ENCODE results near the gene TNIP3. TPM values are rescaled to one million over a fixed set of nuclear protein-coding genes. Genes with fewer than 3 reads are reported as not detected.

TNIP3 gene
- total and polyA plus RNA-seq, 4 donors: 1.6 to 59.2 (median 7.2) TPM

- Histone ChIP-seq H3K9ac (ENCODE audit: insufficient read depth in 1 of 2, low read length in 2 of 2) (no peak overlapping the region), H3K36me3 (ENCODE audit: control insufficient read depth in 4 of 4, insufficient read depth in 4 of 4, low read length in 4 of 4) (no peaks in the 10 kb centered on the region), H3K27ac (ENCODE audit: low read depth in 1 of 2, low read length in 1 of 2) (no peak overlapping the region), H3K9me3 (ENCODE audit: control insufficient read depth in 4 of 4, insufficient read depth in 3 of 4, low read length in 3 of 4) (no peaks in the 10 kb centered on the region), H3K4me1 (ENCODE audit: control insufficient read depth in 5 of 5, insufficient read depth in 5 of 5, low read length in 5 of 5) (peaks cover 0 to 15% (median 1%) of the 10 kb centered on the region in 5 donors), H3K4me3 (no peak overlapping the region), H3K27me3 (ENCODE audit: control insufficient read depth in 3 of 3, insufficient read depth in 3 of 3, low read length in 2 of 3) (no peaks in the 10 kb centered on the region)
- ATAC-seq (ENCODE audit: insufficient read depth, low FRiP score) (no peak), DNase-seq (no peak)
- TF ChIP-seq CTCF (IDR thresholded peaks at IDR 0.05; ENCODE audit: control extremely low read depth, extremely low read depth): no peak
Observed at GRCh38 chr4:121198251-121198650, 34.1 kb upstream of the TNIP3 start.

- H3K4me1 ChIP-seq (ENCODE audit: control insufficient read depth in 5 of 5, insufficient read depth in 5 of 5, low read length in 5 of 5): peaks cover 0 to 26% (median 1%) of the 10 kb centered on the region in 5 donors
- no peak overlapping the region for H3K27ac ChIP-seq (ENCODE audit: low read depth in 1 of 2, low read length in 1 of 2)
- H3K9me3 ChIP-seq (ENCODE audit: control insufficient read depth in 4 of 4, insufficient read depth in 3 of 4, low read length in 3 of 4): no peaks in the 10 kb centered on the region
- H3K27me3 ChIP-seq (ENCODE audit: control insufficient read depth in 3 of 3, insufficient read depth in 3 of 3, low read length in 2 of 3): no peaks in the 10 kb centered on the region
- no peak overlapping the region for H3K4me3 ChIP-seq
- DNase-seq: no peak
- H3K36me3 ChIP-seq (ENCODE audit: control insufficient read depth in 4 of 4, insufficient read depth in 4 of 4, low read length in 4 of 4): no peaks in the 10 kb centered on the region
- no peak for ATAC-seq (ENCODE audit: insufficient read depth, low FRiP score)
- 62 to 78% methylated on average over 2 of the region's 2 CpGs for WGBS, 2 donors
- H3K9ac ChIP-seq (ENCODE audit: insufficient read depth in 1 of 2, low read length in 2 of 2): no peak overlapping the region
- TF ChIP-seq CTCF (IDR thresholded peaks at IDR 0.05; ENCODE audit: control extremely low read depth, extremely low read depth): no peak
Observed at GRCh38 chr4:121195649-121196048, 31.5 kb upstream of the TNIP3 start.

- Histone ChIP-seq H3K27me3 (ENCODE audit: control insufficient read depth in 3 of 3, insufficient read depth in 3 of 3, low read length in 2 of 3) (no peaks in the 10 kb centered on the region), H3K4me3 (no peak overlapping the region), H3K9me3 (ENCODE audit: control insufficient read depth in 4 of 4, insufficient read depth in 3 of 4, low read length in 3 of 4) (no peaks in the 10 kb centered on the region), H3K27ac (ENCODE audit: low read depth in 1 of 2, low read length in 1 of 2) (no peak overlapping the region), H3K9ac (ENCODE audit: insufficient read depth in 1 of 2, low read length in 2 of 2) (peak overlapping the region; percentile 63 to 67), H3K36me3 (ENCODE audit: control insufficient read depth in 4 of 4, insufficient read depth in 4 of 4, low read length in 4 of 4) (no peaks in the 10 kb centered on the region), H3K4me1 (ENCODE audit: control insufficient read depth in 5 of 5, insufficient read depth in 5 of 5, low read length in 5 of 5) (peaks cover 0 to 17% (median under 1%) of the 10 kb centered on the region in 5 donors)
- ATAC-seq (ENCODE audit: insufficient read depth, low FRiP score) (peak; percentile 85), DNase-seq (peak; percentile 40 to 90 (median 88))
- TF ChIP-seq CTCF (IDR thresholded peaks at IDR 0.05; ENCODE audit: control extremely low read depth, extremely low read depth): peak; percentile 56
- 19 to 26% methylated on average over 6 of the region's 6 CpGs for WGBS, 2 donors
Observed at GRCh38 chr4:121192480-121192879, 28.4 kb upstream of the TNIP3 start.

- TF ChIP-seq CTCF (IDR thresholded peaks at IDR 0.05; ENCODE audit: control extremely low read depth, extremely low read depth): no peak
- Histone ChIP-seq H3K4me3 (no peak overlapping the region), H3K4me1 (ENCODE audit: control insufficient read depth in 5 of 5, insufficient read depth in 5 of 5, low read length in 5 of 5) (peaks cover 0 to 17% (median 0%) of the 10 kb centered on the region in 5 donors), H3K9me3 (ENCODE audit: control insufficient read depth in 4 of 4, insufficient read depth in 3 of 4, low read length in 3 of 4) (no peaks in the 10 kb centered on the region), H3K27ac (ENCODE audit: low read depth in 1 of 2, low read length in 1 of 2) (no peak overlapping the region), H3K27me3 (ENCODE audit: control insufficient read depth in 3 of 3, insufficient read depth in 3 of 3, low read length in 2 of 3) (no peaks in the 10 kb centered on the region), H3K36me3 (ENCODE audit: control insufficient read depth in 4 of 4, insufficient read depth in 4 of 4, low read length in 4 of 4) (no peaks in the 10 kb centered on the region), H3K9ac (ENCODE audit: insufficient read depth in 1 of 2, low read length in 2 of 2) (peak overlapping the region; percentile 63 to 67)
- ATAC-seq (ENCODE audit: insufficient read depth, low FRiP score) (no peak), DNase-seq (peak in 2 of 3 donors; percentile 33 to 61)
- 41 to 62% methylated on average over 11 of the region's 11 CpGs for WGBS, 2 donors
Observed at GRCh38 chr4:121192013-121192412, 27.9 kb upstream of the TNIP3 start.
